ENCODE data around the gene SLC22A1.

Gene SLC22A1

GRCh38 chr6:160115421-160115820 is 6.2 kb upstream of the SLC22A1 start:
- H3K4me3 ChIP-seq (ENCODE audit: low read length): no peak overlapping the region
- no peak for DNase-seq (ENCODE audit: low read depth)
- TF ChIP-seq CTCF (conservative IDR thresholded peaks at IDR 0.05; ENCODE audit: low read length): no peak

- no peak overlapping the region for H3K4me3 ChIP-seq (ENCODE audit: low read length)
- DNase-seq (ENCODE audit: low read depth): no peak
- no peak for TF ChIP-seq CTCF (conservative IDR thresholded peaks at IDR 0.05; ENCODE audit: low read length)
Measured at GRCh38 chr6:160116411-160116810, 5.2 kb upstream of the SLC22A1 start.

DNA sequence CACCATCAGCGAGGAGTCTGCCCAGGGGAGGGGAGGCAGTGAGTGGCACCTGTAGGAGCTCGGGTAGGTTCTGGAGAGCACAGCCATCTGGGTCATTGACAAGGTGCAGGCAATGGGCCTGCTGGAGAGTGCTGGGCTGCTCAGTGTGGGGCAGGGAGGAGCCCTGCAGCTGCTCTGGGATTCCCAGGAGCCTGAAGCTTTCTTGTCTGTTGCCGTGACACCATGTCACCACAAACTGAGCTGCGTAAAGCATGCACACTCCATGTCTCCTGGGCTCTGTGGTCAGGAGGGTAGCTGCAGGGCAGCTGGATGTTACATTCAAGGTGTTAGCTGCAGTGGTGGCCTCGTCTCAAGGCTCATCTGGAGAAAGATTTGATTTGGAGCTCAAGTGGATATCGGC is 4.5 kb upstream of the SLC22A1 start:
- no peak for DNase-seq (ENCODE audit: low read depth)
- no peak for TF ChIP-seq CTCF (conservative IDR thresholded peaks at IDR 0.05; ENCODE audit: low read length)
- no peak overlapping the region for H3K4me3 ChIP-seq (ENCODE audit: low read length)

DNA sequence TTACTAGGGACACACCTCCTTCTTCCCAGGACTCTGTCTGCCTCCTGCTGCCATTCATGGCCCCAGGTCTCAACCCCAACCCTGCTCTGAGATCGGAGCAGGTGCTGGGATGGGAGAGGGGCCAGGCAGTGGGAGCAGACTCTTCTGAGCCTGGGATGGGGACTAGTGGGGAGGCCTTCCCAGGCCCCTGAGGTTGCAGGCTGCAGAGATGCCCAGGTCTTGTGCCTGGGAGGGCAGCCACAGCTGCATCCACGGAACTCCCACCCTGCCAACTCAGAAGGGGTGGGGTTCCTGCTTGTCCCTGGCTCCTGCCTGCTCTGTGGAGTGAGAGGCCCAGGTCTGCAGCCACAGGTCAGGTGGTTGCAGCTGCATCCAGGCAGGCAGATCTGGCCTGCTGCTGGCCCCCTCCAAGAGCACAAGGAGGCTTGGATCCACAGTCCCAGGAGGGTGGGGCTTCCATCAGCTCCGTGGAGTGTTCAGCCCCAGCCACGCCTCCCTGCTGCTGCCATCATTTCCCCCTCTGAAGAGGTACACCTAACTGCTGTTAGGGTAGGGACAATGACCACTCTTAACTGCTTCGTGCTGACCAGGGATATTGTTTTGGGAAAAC is 2.9 kb upstream of the SLC22A1 start:
- no peak overlapping the region for H3K4me3 ChIP-seq (ENCODE audit: low read length)
- no peak for DNase-seq (ENCODE audit: low read depth)
- no peak for TF ChIP-seq CTCF (conservative IDR thresholded peaks at IDR 0.05; ENCODE audit: low read length)

DNA sequence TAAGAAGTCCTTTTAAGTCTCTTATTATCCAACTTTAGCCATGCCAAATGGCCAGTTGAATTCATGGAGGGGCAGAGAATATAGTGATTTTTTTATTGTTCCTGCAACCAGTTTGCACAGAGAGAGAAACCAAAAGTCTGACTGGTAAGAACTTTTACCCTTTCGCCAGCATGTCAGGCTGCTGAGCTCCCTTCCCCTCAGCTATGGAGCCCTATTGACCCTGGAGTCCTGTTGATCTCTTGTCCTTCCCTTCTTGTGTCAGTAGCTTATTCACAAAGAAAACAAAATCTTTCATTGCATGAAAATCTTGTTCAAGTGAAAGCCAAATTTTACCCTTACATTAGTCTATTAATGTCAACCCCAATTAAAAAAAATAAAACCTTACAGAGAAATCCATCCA is 1.5 kb upstream of the SLC22A1 start:
- TF ChIP-seq CTCF (conservative IDR thresholded peaks at IDR 0.05; ENCODE audit: low read length): no peak
- no peak for DNase-seq (ENCODE audit: low read depth)

DNA sequence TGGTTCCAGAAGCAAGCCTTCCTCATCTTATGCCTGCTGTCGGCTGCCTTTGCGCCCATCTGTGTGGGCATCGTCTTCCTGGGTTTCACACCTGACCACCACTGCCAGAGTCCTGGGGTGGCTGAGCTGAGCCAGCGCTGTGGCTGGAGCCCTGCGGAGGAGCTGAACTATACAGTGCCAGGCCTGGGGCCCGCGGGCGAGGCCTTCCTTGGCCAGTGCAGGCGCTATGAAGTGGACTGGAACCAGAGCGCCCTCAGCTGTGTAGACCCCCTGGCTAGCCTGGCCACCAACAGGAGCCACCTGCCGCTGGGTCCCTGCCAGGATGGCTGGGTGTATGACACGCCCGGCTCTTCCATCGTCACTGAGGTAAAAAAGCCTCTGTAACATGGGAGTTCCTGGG is 366 bp downstream of the SLC22A1 start:
- no peak overlapping the region for H3K4me3 ChIP-seq (ENCODE audit: low read length)
- no peak for DNase-seq (ENCODE audit: low read depth)
- TF ChIP-seq CTCF (conservative IDR thresholded peaks at IDR 0.05; ENCODE audit: low read length): no peak

More for the DNA sequence above, 1.5 kb upstream of the SLC22A1 start:
- no peak overlapping the region for H3K4me3 ChIP-seq (ENCODE audit: low read length)

DNA sequence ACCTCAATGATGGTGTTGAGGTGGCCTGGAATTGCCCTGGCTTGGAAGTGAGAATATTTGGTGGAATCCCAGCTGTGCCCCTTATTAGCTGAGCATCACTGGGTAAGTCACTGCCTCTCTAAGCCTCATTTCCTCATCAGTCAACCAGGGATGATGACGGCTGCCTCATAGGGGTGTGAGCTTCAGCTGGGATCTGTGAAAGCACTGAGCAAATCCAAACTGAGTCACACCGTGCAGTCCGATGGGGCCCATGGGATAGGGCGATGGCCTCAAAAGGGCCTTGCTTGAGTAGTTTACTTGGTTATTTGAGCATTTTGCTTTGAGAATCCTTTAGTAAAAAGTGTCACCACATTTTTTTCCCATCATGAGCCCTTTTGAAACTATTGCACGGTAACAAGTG is 1.1 kb downstream of the SLC22A1 start:
- no peak overlapping the region for H3K4me3 ChIP-seq (ENCODE audit: low read length)
- no peak for DNase-seq (ENCODE audit: low read depth)
- TF ChIP-seq CTCF (conservative IDR thresholded peaks at IDR 0.05; ENCODE audit: low read length): no peak
